ENCODE data around the gene CDH5.

DNA sequence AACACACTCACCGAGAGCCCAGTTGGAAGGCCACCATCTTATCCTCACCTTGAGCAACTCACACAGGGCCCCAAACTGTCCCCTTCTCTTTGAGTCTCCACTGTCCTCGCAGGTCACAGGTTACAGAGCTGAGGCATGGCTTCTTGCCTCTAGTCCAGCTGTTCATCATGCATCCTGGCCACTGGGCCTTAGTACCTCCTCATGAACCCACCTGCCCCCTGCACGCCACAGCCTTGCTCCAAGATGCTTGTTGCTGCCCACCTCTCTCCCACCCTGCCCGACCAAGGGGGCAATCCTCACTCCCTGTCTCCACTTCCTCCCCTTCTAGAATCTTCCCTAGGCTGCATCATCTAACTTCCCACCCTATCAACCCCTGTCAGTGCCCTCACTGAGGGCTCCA, 17.1 kb downstream of the CDH5 start:
- no peak for TF ChIP-seq POLR2AphosphoS5 (IDR thresholded peaks at IDR 0.05)
- TF ChIP-seq, protein P1, sequence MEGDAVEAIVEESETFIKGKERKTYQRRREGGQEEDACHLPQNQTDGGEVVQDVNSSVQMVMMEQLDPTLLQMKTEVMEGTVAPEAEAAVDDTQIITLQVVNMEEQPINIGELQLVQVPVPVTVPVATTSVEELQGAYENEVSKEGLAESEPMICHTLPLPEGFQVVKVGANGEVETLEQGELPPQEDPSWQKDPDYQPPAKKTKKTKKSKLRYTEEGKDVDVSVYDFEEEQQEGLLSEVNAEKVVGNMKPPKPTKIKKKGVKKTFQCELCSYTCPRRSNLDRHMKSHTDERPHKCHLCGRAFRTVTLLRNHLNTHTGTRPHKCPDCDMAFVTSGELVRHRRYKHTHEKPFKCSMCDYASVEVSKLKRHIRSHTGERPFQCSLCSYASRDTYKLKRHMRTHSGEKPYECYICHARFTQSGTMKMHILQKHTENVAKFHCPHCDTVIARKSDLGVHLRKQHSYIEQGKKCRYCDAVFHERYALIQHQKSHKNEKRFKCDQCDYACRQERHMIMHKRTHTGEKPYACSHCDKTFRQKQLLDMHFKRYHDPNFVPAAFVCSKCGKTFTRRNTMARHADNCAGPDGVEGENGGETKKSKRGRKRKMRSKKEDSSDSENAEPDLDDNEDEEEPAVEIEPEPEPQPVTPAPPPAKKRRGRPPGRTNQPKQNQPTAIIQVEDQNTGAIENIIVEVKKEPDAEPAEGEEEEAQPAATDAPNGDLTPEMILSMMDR (IDR thresholded peaks at IDR 0.05 in 8 of 11, conservative IDR thresholded peaks at IDR 0.05 in 3 of 11): no peak
- no peak for TF ChIP-seq POLR2A (IDR thresholded peaks at IDR 0.05)
